NCI-H2171 treated with DMSO at 0.1 percent for 48 hours (cell line): ENCODE measurements around the gene TTC39A.
A peak's percentile ranks its signal among the peaks of the same experiment; 100 is the strongest.
"Not testable (repeated sequence)": the region's sequence is repeated elsewhere in the genome, so short reads cannot be mapped to it uniquely, and the experiment has no call there.

Experiments used
- DNase-seq: peaks from one replicate; lab custom pipeline; 2025; lab: John Stamatoyannopoulos, UW

Gene TTC39A

DNA sequence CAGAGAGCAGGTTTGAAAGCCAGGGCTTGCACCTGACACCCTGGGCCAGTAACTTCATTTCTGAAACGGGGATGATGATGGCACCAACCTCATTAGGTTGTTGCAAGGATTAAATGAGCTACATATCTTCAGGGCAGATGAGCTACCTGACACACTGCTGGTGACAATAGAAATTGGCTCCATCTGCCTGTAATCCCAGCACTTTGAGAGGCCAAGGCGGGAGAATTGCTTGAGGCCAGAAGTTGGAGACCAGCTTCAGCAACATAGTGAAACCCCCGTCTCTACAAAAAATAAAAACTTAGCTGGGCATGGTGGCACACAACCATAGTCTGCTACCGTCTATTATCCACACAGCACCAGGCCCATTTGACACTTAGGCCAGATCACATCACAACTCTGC lies 6.3 kb upstream of the TTC39A start:
- no peak for DNase-seq

DNA sequence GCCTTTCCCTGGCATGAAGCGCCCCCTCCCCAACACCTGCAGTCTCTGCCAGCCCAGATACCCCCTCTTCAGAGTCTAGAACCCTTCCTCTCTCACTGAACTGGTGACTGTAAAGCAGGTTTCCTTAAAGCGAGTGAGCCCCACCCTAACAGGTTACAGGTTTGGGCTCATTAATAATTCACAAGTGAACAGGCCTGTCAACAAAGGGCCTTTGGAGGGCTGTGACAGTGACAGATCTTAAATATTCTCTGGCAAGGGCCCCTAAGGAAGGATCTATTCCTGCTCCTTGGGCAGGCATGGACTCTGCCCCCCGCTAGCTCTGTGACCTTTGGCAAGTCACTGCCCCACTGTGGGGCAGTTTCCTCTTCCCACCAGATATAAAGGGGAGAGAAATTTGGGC lies 5.6 kb upstream of the TTC39A start:
- DNase-seq = no peak

DNA sequence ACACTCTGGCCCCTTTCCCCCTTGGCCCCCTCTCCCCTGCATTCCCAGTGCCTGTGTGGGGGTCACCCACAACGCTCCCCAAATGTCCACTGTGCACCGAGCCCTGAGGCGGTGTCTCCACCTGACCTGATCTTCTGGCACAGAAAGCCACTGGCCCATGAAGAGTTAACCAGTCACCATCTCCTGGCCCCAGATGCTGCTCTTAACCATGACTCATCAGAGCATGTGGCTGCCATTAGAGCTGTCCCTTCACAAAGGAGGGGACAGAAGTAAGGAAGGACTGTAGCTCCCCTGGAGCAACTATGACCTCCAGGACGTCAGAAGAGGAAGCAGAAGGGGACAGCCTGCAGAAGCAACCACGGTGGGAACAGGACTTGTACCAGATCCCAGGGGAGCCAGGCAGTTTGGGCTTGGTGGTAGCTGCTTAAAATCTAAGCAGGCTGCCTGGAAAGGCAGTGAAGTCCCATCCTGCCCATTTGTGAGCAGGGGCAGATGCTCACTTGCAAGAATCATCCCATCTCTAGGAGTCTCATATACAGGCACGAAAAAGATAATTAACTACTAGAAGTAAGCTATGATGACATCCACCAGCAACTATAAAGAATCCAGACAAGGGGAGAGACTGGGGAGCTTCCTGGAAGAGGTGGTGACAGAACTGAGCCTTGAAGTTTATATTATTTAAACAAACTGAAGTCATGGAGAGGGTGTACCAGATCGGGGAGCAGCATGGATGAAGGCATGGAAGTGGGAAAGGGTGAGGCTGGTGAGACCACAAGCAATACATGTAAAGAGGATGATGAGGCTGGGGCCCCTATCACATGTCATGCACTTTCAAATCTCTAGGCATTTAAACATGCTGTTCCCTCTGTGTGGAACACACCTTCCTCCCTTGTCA lies 1.1 kb upstream of the TTC39A start:
- DNase-seq = peak; percentile 70

DNA sequence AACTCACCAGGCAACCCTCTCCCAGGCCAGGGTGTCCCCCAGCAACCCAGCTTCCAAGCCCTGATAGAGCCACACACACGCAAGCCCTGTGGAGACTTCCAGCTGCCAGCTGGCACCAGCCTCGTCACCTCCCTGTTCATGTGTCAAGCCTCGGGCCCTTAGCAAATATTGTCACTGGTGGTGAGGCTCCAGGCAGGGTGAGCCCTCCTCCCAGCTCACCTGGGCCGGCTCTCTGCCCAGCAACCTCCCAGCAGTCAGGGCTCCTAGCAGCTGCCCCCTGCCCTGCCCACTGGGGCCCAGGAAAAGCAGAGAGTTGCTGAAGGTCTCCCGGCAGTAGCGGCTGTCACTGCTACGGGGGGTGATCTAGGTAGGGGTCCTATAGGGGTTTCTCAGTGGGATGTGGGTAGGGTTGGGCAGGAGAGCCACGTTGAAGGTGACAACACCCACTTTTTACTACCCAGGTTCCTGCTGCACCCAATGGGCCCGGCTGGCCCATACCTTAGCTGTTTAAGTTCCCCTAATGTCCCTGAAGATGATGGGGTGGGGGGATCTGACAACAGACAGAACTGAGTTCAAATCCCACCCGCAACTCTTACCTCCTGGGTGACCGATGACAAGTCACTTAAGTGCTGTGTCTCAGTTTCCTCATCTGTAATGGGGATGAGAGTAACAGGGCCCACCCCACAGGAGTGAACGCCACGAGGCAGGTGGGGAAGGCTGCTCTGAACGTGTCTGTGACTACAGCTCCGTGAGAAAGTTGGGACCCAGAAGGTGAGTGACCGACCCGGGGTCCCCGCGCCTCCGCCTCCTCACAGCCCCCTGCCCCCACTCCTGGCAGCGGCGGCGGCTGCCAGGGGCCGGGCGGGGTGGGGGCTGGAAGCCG lies 678 bp downstream of the TTC39A start:
- DNase-seq = no peak

DNA sequence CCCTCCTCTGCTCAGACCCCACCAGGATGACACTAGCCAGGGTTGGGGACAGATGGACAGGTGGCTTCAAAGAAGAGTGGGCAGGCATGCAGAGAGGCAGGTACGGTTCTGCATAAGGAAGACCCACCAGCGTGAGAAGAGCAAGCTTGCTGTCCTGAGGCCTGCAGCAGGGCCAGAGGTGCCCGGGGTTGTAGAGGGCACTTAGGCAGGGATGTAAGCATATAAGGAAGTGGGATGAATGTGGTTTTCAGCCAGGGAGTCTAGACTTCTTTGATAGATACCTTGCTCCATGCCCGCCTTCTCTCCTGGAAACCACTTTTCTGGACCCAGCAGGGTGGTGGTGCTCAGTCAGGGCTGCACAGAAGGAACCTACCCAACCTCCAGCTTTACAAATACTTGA lies 1.4 kb downstream of the TTC39A start:
- DNase-seq = no peak

DNA sequence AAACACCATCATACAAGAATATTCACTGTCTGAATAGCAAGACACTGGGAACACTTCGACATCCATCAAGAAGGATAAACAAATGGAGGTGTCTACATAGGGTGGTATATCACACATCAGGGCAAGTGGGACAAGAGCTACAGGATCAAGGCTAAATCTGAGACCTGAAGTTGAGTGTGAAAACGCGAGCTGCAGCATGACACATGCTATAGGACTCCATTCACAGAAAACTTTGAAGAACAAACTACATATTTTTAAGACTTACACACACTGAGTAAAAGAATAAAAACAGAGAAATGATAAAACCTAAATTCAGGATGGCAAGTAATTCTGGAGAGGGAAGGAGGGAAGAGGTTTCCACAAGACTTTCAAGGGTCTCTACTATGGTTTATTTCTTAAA lies 2.1 kb downstream of the TTC39A start:
- DNase-seq = no peak

DNA sequence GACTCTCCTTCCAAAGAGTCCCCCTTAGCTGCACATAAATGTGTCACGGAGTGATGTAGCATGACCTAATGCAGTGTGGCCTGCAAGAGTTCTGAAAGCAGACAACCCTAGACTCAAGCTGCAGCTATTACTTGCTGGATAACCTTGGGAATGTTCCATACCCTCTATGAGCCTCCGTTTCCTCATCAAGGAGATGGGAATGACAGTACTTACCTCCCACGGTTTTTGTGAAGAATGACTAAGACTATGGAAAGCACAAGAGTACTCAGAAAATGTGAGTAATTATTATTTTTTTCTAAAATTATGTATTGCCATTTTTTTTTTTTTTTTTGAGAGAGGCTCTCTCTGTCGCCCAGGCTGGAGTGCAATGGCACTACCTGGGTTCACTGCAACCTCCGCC lies 3.0 kb downstream of the TTC39A start:
- DNase-seq = no peak

DNA sequence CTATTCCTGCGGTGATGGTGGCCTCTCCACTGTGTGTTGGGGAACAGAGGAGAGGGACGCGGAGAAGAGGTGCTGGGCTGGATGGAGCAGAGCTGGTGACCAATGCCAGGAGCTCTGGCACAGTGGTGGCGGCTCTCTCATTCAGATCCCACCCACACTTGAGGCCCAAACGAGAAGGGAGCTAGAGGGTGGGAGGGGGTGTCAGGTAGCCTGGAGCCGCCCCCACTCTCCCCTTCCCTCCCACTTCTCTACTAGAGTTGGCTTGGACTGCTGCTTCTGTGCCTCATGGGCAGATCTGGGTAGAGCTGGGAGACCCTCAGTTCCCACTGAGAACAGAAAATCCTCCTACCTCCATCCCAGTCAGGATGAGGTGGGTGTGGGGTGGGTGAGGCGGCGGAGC lies 3.5 kb downstream of the TTC39A start:
- no peak for DNase-seq

DNA sequence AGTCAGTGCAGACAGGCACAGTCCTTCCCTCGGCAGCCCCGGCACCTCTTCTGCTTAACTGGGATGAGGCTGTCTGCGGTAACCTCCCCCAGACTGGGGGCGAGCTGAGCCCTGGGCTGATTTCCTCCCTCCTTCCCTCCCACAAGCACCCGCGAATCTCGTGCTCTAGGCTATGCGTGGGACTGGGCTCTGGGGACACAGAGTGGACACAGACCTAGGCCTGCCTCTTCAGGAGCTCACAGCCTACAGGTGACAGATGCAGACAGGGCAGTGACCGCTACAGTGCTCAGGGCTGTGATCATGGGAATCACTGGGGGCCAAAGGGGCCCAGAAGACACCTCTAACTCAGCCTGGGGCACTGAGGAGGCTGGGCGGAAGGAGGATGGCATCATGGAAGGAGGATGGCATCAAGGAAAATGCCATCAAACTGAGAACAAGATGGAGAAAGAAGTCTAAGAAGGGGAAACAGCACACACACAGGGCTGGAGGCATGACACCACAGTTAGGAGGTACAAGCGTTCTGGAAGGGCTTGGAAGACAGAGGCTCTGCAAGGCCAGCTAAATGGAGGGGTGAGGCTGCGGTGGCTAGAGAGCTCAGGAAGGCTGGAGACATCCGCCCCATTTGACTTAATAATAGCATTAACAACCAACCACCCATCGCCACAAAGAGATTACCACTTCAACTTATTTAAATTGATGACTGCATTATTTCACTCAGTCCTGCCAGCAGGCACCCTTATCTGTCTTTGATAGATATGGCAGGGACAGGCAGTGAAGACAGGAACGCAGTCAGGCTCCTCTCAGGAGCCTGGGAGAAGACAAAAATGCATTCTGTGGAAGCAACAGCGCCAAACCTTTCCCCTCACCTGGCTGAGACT lies 4.2 kb downstream of the TTC39A start:
- DNase-seq = no peak

DNA sequence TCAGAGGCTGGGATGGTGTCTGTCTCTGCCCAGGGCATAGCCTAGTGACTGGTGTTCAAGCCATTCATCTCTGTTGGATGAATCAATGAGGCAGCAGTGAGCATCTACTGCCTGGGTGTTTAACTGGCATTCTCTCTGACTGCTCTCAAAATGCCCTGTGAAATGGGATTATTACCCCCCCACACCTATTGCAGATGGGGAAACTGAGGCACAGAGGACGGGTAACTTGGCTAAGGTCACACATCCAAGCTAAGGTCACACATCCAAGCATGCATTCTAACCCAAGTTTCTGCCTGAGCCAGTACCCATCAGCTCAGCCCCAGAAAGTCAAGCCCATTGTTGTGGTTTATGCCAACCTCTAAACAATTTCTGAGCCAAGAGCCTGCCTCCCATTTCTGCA lies 5.0 kb downstream of the TTC39A start:
- DNase-seq = no peak

DNA sequence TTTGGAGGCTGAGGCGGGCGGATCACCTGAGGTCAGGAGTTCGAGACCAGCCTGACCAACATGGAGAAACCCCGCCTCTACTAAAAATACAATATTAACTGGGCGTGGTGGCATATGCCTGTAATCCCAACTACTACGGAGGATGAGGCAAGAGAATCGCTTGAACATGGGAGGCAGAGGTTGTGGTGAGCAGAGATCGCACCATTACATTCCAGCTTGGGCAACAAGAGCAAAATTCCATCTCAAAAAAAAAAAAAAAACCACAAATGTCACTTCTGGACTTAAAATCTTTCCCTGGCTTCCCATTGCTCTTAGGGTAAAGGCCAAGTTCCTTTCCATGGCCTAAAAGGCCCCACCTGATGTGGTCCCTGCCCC lies 5.4 kb downstream of the TTC39A start:
- not testable (repeated sequence) for DNase-seq

DNA sequence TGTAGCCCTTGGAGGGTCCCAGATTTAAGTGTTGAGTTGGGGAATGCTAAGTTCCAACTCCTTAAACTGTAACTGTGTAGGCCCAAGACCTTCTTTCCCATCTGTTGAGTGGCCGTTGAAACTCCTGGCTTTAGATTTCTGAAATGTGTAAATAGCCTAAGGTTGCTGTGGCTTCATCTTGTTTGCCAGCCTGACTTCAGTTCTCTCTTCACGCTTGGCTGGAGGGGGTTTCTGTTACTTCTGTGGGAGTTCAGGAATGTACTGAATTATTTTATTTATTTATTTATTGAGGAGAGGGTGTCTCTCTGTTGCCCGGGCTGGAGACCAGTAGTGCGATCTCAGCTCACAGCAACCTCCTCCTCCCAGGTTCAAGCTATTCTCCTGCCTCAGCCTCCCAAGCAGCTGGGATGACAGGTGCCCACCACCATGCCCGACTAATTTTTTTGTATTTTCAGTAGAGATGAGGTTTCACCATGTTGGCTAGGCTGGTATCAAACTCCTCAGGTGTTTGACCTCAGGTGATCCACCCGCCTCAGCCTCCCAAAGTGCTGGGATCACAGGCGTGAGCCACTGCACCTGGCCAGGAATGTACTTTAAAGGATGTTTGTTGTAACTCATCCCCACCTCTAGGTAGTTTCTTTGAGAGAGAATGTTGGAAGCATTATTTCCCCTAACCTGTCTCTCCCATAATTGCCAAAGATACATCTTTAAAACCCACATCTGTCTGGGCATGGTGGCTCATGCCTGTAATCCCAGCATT lies 5.9 kb downstream of the TTC39A start:
- no peak for DNase-seq

DNA sequence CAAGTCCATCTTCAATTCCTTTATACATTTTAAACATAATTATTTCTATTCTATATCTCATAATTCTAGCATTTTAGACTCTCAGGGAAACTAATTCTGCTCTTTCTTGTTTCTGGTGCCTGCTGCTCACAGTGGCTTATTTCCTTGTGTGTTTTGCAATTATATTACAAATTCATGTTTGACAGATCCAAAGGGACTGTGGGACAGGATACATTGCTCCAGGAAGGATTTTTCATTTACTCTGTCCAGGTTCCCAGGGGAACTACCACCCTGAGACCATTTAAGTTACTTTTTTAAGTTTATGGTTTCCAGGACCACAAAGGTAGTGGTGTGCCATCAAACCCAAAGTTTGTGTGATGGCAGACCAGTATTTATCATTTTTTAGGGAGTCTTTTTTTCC lies 6.6 kb downstream of the TTC39A start:
- no peak for DNase-seq

DNA sequence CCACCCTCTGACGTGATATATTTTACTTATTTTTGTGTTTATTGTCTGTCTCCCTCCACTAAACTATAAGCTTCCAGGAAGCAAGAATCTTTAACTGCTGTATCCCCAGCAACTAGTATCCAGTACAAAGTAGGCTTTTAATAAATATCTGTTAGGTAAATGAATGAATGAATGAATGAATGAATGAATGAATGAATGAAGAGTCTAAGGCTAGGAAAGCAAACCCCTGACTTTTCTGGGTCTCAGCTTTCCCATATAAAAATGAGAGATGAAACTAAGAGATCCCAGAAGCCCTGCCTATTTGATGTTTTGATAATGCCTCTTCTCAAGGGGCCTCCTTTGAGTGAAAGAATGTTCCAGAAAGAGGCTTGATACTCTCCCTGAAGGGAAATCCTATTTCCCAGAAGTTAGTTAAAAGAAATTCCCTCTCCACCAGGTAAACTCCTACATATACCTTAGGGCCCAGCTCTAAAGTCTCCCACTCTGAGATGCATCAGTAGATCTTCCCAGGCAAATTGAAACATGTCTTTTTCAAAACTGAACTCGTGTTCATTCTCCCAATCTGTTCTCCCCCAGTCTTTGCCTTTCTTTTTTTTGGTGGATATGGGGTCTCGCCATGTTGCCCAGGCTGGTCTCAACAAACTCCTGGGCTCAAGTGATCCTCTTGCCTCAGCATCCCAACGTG lies 7.8 kb downstream of the TTC39A start:
- no peak for DNase-seq

DNA sequence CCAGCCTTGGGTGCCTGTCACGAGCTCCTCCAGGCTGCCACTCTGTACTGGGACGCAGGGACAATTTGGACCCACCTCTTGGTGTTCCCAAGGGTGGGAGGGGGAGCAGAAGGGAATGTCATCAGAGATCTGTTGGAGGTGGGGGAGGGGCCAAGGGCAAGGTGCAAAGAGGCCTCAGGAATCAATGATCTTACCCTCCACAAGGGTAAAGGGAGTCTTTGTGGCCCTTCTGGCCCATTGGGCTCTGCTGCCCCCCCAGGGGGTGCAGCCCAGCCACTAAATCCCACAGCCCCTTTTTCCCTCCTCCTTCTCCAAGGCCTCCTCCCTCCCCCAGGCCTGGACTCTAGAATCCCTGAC lies 8.5 kb downstream of the TTC39A start:
- no peak for DNase-seq

DNA sequence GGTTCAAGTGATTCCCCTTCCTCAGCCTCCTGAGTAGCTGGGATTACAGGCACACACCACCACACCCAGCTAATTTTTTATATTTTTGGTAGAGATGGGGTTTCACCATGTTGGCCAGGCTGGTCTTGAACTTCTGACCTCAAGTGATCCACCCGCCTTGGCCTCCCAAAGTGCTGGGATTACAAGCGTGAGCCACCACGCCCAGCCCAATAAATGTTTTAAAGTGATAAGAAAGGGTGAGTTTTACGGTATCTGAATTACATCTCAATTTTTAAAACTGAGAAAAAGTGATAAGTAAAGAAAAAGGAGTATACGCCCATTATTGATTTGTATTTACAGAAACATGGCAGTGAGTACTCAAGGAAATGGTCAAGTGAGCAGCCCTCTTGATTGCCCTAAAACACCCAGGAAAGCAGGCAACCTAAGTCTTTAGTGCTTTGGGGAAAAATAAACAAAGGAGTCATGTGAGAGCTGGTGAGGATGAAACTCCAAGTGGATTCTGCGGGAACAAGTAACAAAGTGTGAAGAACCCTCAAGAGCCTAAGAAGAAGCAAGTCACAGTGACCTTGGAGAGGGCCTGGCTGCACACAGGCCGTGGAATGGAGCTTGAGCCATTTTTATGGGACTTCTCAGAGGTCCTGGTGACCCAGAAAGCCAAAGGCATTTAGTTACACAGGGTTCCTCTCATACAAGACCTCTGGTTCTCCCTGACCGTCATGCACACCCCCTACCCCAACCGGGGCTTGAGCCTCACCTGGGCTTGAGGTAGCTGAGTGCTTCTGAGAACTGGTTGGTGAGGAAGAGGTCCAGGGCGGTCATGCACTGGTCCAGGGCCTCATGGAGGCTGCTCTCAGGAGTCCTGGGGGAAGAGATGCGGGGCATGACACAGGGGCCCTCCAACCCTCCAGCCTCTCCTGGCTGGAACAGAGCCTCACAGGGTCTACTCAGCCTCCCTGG lies 9.1 kb downstream of the TTC39A start:
- DNase-seq = no peak

DNA sequence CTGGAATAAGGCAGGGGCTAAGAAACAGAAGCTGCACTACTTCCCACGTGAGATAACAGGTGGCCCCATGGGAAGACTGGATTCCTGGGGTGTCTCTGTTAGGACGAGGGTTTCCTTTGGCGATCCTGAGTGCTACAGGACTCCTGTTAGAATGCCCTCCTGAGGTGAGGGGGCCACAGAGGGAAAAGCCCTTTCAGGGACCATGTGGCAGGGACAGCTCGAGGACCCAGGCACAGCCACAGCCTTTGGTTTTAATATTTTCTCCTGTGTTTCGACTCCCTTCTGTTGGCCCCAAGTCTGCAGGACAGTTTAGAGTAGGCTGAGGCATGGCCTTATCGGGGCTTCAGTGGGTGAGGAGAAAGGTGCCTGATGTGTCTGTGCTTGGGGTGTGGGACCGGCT lies 12.6 kb downstream of the TTC39A start:
- no peak for DNase-seq

DNA sequence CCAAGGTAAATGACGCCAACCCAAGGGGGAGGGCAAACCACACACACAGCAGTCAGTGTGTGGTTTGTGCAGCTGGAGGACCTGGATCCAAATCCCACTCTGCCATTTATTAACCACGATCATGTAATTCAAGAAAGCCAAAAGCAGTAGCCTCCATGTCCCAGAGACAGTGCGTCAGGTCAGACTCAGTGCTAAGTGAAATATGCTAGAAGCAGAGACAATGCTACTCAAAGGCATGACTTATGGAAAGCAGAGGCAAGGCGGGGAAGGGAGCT lies 13.6 kb downstream of the TTC39A start:
- DNase-seq = no peak

DNA sequence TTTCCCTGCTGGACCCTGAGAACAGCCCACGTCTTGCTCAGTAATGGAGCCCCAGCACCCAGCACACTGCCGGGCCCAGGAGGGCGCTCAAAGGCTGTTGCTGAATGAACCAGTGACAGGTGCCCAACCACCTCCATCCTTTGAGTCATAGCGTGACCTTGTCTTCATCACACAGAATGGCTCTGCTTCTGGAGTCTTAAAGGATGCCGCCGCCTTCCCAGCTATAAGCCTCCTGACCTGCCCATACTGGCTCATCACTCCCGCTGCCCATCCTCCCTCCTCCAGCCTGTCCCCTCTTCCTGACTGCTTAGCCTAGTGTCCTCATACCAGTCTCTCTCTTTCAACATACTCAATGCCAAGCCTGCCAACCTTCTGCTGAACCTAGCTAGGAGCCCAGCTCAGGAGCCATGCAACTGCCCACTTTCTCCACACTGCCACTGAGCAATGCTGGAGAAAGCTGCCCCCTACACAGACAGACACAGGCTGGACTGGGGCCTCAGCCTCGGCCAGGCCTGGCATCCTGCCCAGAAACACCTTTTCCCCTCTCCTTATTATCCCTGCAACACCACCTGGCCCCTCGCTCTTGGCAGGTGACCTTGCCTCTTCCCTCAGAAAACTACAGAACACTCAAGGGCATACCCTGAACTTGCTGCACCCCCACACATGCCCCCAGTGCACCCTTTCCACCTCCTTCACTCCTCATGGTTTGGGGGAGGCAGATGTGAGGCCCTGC lies 14.1 kb downstream of the TTC39A start:
- no peak for DNase-seq
